B cell (primary cell): ENCODE measurements around the gene POFUT1.

Source experiments
- EZH2 ChIP-seq: IDR thresholded peaks from 2 replicates; pipeline ENCODE4 v1.6.1; 2012; ENCODE audit warnings: borderline replicate concordance, low read depth, mild to moderate bottlenecking, moderate library complexity, low read length; ENCODE audit not compliant: insufficient read depth, poor library complexity, severe bottlenecking
- TF ChIP-seq, protein P1 (sequence below): fragments of 200-600 bp; IDR thresholded peaks from one replicate; pipeline ENCODE4 v1.8.0; 2022; ENCODE audit warnings: antibody characterized with exemption, mild to moderate bottlenecking

DNA sequence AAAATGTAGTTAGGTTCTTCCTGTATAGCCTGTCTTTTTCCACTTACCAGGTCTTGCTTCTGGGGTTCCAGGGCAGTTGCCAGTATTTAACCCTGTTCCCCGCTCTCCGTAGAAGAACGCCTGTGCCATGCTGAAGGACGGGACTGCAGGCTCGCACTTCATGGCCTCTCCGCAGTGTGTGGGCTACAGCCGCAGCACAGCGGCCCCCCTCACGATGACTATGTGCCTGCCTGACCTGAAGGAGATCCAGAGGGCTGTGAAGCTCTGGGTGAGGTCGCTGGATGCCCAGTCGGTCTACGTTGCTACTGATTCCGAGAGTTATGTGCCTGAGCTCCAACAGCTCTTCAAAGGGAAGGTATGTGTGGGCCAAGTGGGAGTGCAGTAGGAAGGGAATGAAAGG, 23.0 kb downstream of the POFUT1 start:
- TF ChIP-seq, protein P1, sequence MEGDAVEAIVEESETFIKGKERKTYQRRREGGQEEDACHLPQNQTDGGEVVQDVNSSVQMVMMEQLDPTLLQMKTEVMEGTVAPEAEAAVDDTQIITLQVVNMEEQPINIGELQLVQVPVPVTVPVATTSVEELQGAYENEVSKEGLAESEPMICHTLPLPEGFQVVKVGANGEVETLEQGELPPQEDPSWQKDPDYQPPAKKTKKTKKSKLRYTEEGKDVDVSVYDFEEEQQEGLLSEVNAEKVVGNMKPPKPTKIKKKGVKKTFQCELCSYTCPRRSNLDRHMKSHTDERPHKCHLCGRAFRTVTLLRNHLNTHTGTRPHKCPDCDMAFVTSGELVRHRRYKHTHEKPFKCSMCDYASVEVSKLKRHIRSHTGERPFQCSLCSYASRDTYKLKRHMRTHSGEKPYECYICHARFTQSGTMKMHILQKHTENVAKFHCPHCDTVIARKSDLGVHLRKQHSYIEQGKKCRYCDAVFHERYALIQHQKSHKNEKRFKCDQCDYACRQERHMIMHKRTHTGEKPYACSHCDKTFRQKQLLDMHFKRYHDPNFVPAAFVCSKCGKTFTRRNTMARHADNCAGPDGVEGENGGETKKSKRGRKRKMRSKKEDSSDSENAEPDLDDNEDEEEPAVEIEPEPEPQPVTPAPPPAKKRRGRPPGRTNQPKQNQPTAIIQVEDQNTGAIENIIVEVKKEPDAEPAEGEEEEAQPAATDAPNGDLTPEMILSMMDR = no peak
- TF ChIP-seq EZH2 = no peak
